PC-9 (cell line): Measurements from ENCODE around the gene CCDC201. TPM values are rescaled to one million over a fixed set of nuclear protein-coding genes. Genes with fewer than 3 reads are reported as not detected.
"Not testable (repeated sequence)": the region's sequence is repeated elsewhere in the genome, so short reads cannot be mapped to it uniquely, and the experiment has no call there.

ENCODE experiments used
- BruUV-seq: library from RNA; stranded (reverse); fragments of 400-500 nt; replicated peaks from 2 replicates; lab custom pipeline; 2021; lab: Mats Ljungman, UMichigan
- CTCF ChIA-PET: fragments of 300-600 bp; sonication (Branson Sonifier 250); formaldehyde crosslinking; loops from one replicate; lab custom pipeline; 2022; ENCODE audit warnings: antibody characterized with exemption; lab: Charles Lee
- POLR2A ChIA-PET: fragments of 300-600 bp; sonication (Branson Sonifier 250); formaldehyde crosslinking; loops from one replicate; lab custom pipeline; 2022; ENCODE audit warnings: antibody characterized with exemption; ENCODE audit not compliant: unreplicated experiment; lab: Charles Lee
- DNase-seq, 2 experiments: peaks; one replicate each; pipeline versions ENCODE4 v3.0.0 to v3.0.0-alpha.2; 2015 to 2022; ENCODE audit warnings: mixed read lengths in 1 of 2
- H2AFZ ChIP-seq: fragments of 200-600 bp; sonication (generic); 2 replicates; pipeline ENCODE4 v1.8.1; 2017; ENCODE audit warnings: antibody characterized with exemption
- H3F3A ChIP-seq: fragments of 200-600 bp; sonication (generic); 2 replicates; pipeline ENCODE4 v1.8.1; 2017; ENCODE audit warnings: antibody characterized with exemption, mild to moderate bottlenecking, low read depth; ENCODE audit not compliant: insufficient read depth
- H3K27ac ChIP-seq: fragments of 200-600 bp; sonication (generic); 2 replicates; pipeline ENCODE4 v1.6.1; 2016; ENCODE audit warnings: mixed run types
- H3K27me3 ChIP-seq: fragments of 200-600 bp; sonication (generic); 2 replicates; pipeline ENCODE4 v1.6.1; 2016; ENCODE audit warnings: low read depth, mixed run types; ENCODE audit not compliant: insufficient read depth
- H3K36me3 ChIP-seq: fragments of 200-600 bp; sonication (generic); 2 replicates; pipeline ENCODE4 v1.6.1; 2016; ENCODE audit warnings: low read depth, mixed run types
- H3K4me1 ChIP-seq: fragments of 200-600 bp; sonication (generic); replicated peaks from 2 replicates; pipeline ENCODE4 v1.6.1; 2016; ENCODE audit warnings: mixed run types; ENCODE audit not compliant: insufficient read depth
- H3K4me2 ChIP-seq: fragments of 200-600 bp; sonication (generic); 2 replicates; pipeline ENCODE4 v1.6.1; 2017; ENCODE audit warnings: mixed run types
- H3K4me3 ChIP-seq: fragments of 200-600 bp; sonication (generic); 2 replicates; pipeline ENCODE4 v1.6.1; 2016; ENCODE audit warnings: mixed run types
- H3K79me2 ChIP-seq: fragments of 200-600 bp; sonication (generic); 2 replicates; pipeline ENCODE4 v1.6.1; 2017; ENCODE audit warnings: low read depth, mixed run types
- H3K9me2 ChIP-seq: fragments of 200-600 bp; sonication (generic); 2 replicates; pipeline ENCODE4 v1.8.1; 2017; ENCODE audit warnings: mild to moderate bottlenecking; ENCODE audit not compliant: insufficient read depth
- H3K9me3 ChIP-seq: fragments of 200-600 bp; sonication (generic); 2 replicates; pipeline ENCODE4 v1.8.1; 2016; ENCODE audit warnings: low read depth; ENCODE audit not compliant: insufficient read depth
- H4K20me1 ChIP-seq: fragments of 200-600 bp; sonication (generic); 2 replicates; pipeline ENCODE4 v1.8.1; 2017; ENCODE audit not compliant: insufficient read depth
- EZH2 ChIP-seq: fragments of 200-600 bp; sonication (generic); IDR thresholded peaks from 2 replicates; pipeline ENCODE4 v1.8.0; 2017; ENCODE audit warnings: antibody characterized with exemption, low read depth
- intact Hi-C: fragments of 100-400 bp; cut with micrococcal nuclease; formaldehyde crosslinking; loops from one replicate; pipeline ENCODE4 v1.10.0; 2022; ENCODE audit not compliant: unreplicated experiment
- total RNA-seq: library from RNA; stranded (reverse); gene quantifications from 2 replicates; pipeline ENCODE4 v1.2.3, GENCODE V29; 2021
- TF ChIP-seq, protein P1 (sequence below): fragments of 200-600 bp; sonication (generic); conservative IDR thresholded peaks from 2 replicates; pipeline ENCODE4 v1.6.1; 2017; ENCODE audit warnings: mixed run types, antibody characterized with exemption, mild to moderate bottlenecking, moderate library complexity

Gene CCDC201
- total RNA-seq, 1 experiment from 2014 or later, result not detected

- Histone ChIP-seq H3K9me2 (no peaks in the 10 kb centered on the region), H3K9me3 (no peaks in the 10 kb centered on the region), H3K36me3 (no peaks in the 10 kb centered on the region), H3K4me3 (no peak overlapping the region), H3K27ac (no peak overlapping the region), H3K4me2 (no peak overlapping the region), H3K4me1 (no peaks in the 10 kb centered on the region), H3F3A (no peaks in the 10 kb centered on the region), H2AFZ (no peak overlapping the region), H3K27me3 (no peaks in the 10 kb centered on the region), H3K79me2 (no peaks in the 10 kb centered on the region), H4K20me1 (no peaks in the 10 kb centered on the region; the same call in 1 of the 2 replicates)
- no peak for TF ChIP-seq EZH2
- TF ChIP-seq, protein P1, sequence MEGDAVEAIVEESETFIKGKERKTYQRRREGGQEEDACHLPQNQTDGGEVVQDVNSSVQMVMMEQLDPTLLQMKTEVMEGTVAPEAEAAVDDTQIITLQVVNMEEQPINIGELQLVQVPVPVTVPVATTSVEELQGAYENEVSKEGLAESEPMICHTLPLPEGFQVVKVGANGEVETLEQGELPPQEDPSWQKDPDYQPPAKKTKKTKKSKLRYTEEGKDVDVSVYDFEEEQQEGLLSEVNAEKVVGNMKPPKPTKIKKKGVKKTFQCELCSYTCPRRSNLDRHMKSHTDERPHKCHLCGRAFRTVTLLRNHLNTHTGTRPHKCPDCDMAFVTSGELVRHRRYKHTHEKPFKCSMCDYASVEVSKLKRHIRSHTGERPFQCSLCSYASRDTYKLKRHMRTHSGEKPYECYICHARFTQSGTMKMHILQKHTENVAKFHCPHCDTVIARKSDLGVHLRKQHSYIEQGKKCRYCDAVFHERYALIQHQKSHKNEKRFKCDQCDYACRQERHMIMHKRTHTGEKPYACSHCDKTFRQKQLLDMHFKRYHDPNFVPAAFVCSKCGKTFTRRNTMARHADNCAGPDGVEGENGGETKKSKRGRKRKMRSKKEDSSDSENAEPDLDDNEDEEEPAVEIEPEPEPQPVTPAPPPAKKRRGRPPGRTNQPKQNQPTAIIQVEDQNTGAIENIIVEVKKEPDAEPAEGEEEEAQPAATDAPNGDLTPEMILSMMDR, result no peak
- ChIA-PET POLR2A (no interaction called here), CTCF (no interaction called here)
- intact Hi-C loops, result no loop called here
- DNase-seq, result no peak
- BruUV-seq, result no TSS peak
These were observed 59.9 kb downstream of the CCDC201 start for GRCh38 chr7:45812946-45813345.

- H3K4me1 ChIP-seq, POLR2A ChIA-PET, H3K9me3 ChIP-seq, H3K27ac ChIP-seq, H3F3A ChIP-seq, H3K27me3 ChIP-seq, H3K4me2 ChIP-seq, H3K4me3 ChIP-seq, H3K79me2 ChIP-seq, H3K9me2 ChIP-seq, intact Hi-C loops, H2AFZ ChIP-seq, DNase-seq, H4K20me1 ChIP-seq, BruUV-seq, H3K36me3 ChIP-seq, CTCF ChIA-PET: not testable (repeated sequence)
These were observed 61.1 kb downstream of the CCDC201 start for GRCh38 chr7:45811652-45812234.

- CTCF ChIA-PET, H4K20me1 ChIP-seq, H3K4me3 ChIP-seq, DNase-seq, H2AFZ ChIP-seq, H3K4me2 ChIP-seq, H3K9me2 ChIP-seq, intact Hi-C loops, H3F3A ChIP-seq, H3K27me3 ChIP-seq, H3K79me2 ChIP-seq, BruUV-seq, POLR2A ChIA-PET, H3K36me3 ChIP-seq, H3K4me1 ChIP-seq, H3K9me3 ChIP-seq, H3K27ac ChIP-seq: not testable (repeated sequence)
These were observed 62.4 kb downstream of the CCDC201 start for GRCh38 chr7:45810451-45811005.

Other genes with a start within 250 kb of the CCDC201 start
- 0.33 and 0.92 TPM in 2 replicates for gene IGFBP1, start 15.4 kb upstream of the CCDC201 start, total RNA-seq
- 237 and 386 TPM in 2 replicates for gene IGFBP3, start 48.2 kb upstream of the CCDC201 start, total RNA-seq